ENCODE measurements around the gene MPO. TPM values are rescaled to one million over a fixed set of nuclear protein-coding genes. Genes with fewer than 3 reads are reported as not detected.

MPO gene
- total RNA-seq, 1 donor from 2014 or later: 0.05 TPM

DNA sequence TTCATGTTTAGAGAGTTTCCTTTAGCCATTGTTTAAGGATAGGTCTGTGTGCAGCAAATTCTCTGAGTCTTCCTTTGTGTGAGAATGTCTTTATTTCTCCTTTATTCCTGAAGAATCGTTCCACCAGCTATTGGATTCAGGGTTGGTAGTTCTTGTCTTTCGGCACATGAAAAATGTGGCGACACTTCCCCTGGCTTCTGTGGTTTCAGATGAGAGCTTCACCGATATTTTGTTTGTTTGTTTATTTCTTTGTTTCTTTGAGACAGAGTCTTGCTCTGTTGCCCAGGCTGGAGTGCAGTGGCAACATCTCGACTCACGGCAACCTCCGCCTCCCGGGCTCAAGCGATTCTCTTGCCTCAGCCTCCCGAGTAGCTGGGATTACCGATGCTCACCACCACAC is 18.6 kb downstream of the MPO start:
- TF ChIP-seq, protein P1, sequence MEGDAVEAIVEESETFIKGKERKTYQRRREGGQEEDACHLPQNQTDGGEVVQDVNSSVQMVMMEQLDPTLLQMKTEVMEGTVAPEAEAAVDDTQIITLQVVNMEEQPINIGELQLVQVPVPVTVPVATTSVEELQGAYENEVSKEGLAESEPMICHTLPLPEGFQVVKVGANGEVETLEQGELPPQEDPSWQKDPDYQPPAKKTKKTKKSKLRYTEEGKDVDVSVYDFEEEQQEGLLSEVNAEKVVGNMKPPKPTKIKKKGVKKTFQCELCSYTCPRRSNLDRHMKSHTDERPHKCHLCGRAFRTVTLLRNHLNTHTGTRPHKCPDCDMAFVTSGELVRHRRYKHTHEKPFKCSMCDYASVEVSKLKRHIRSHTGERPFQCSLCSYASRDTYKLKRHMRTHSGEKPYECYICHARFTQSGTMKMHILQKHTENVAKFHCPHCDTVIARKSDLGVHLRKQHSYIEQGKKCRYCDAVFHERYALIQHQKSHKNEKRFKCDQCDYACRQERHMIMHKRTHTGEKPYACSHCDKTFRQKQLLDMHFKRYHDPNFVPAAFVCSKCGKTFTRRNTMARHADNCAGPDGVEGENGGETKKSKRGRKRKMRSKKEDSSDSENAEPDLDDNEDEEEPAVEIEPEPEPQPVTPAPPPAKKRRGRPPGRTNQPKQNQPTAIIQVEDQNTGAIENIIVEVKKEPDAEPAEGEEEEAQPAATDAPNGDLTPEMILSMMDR (IDR thresholded peaks at IDR 0.05; ENCODE audit: borderline replicate concordance): no peak
- Histone ChIP-seq H3K4me3 (no peak overlapping the region), H3K4me1 (no peaks in the 10 kb centered on the region), H3K27me3 (ENCODE audit: low read depth) (peaks cover 100% of the 10 kb centered on the region), H3K9me3 (replicated peaks) (no peaks in the 10 kb centered on the region), H3K27ac (replicated peaks) (no peak overlapping the region), H3K36me3 (no peaks in the 10 kb centered on the region)
- DNase-seq: no peak
- intact Hi-C loops (cut with micrococcal nuclease): no loop called here

- intact Hi-C loops (cut with micrococcal nuclease): no loop called here
- no peak overlapping the region for H3K4me3 ChIP-seq
- H3K36me3 ChIP-seq: no peaks in the 10 kb centered on the region
- H3K27me3 ChIP-seq (ENCODE audit: low read depth): peaks cover 99% of the 10 kb centered on the region
- DNase-seq: no peak
- TF ChIP-seq, protein P1 (IDR thresholded peaks at IDR 0.05; ENCODE audit: borderline replicate concordance): no peak
- no peak overlapping the region for H3K27ac ChIP-seq (replicated peaks)
- peaks cover 2% of the 10 kb centered on the region for H3K4me1 ChIP-seq
- no peaks in the 10 kb centered on the region for H3K9me3 ChIP-seq (replicated peaks)
Observed at GRCh38 chr17:58254803-58255202, 25.9 kb downstream of the MPO start.

- intact Hi-C loops (cut with micrococcal nuclease): no loop called here
- Histone ChIP-seq H3K36me3 (no peaks in the 10 kb centered on the region), H3K4me3 (no peak overlapping the region), H3K9me3 (replicated peaks) (no peaks in the 10 kb centered on the region), H3K4me1 (peaks cover 10% of the 10 kb centered on the region), H3K27ac (replicated peaks) (no peak overlapping the region), H3K27me3 (ENCODE audit: low read depth) (peaks cover 99% of the 10 kb centered on the region)
- TF ChIP-seq, protein P1 (IDR thresholded peaks at IDR 0.05; ENCODE audit: borderline replicate concordance): no peak
- DNase-seq: no peak
Observed at GRCh38 chr17:58253082-58253481, 27.7 kb downstream of the MPO start.

GRCh38 chr17:58252141-58252540 is 28.6 kb downstream of the MPO start:
- H3K27me3 ChIP-seq (ENCODE audit: low read depth): peaks cover 98% of the 10 kb centered on the region

DNA sequence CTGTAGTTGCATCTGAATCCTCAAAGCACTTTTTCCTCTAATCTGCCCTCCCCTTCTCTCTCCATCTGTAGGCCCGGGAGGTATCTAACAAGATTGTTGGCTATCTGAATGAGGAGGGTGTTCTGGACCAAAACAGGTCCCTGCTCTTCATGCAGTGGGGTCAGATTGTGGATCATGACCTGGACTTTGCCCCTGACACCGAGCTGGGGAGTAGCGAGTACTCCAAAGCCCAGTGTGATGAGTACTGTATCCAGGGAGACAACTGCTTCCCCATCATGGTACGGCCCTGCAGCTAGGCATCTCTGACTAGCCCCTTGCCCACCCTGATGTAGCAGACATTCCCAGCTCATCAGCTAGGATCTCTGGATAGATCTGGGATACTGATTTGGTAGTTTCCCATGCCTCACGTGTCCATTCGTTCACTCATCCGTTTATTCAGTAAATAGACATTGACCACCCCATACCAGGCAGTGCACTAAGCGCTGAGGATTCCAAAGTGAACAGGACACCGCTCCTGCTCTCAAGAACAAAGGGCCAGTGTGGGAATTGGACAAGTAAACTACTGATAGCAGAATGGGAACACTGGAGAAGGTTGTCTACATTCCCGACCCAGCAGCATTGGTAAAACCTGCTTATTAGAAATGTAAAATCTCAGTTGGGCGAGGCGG is 30.3 kb downstream of the MPO start:
- intact Hi-C loops (cut with micrococcal nuclease): no loop called here
- H3K27me3 ChIP-seq (ENCODE audit: low read depth): peaks cover 98% of the 10 kb centered on the region

More at GRCh38 chr17:58252141-58252540, 28.6 kb downstream of the MPO start:
- no peak for DNase-seq
- no peaks in the 10 kb centered on the region for H3K36me3 ChIP-seq
- intact Hi-C loops (cut with micrococcal nuclease): no loop called here
- H3K4me3 ChIP-seq: no peak overlapping the region
- H3K27ac ChIP-seq (replicated peaks): no peak overlapping the region
- no peaks in the 10 kb centered on the region for H3K9me3 ChIP-seq (replicated peaks)
- TF ChIP-seq, protein P1 (IDR thresholded peaks at IDR 0.05; ENCODE audit: borderline replicate concordance): no peak
- H3K4me1 ChIP-seq: peaks cover 10% of the 10 kb centered on the region

More for the DNA sequence above, 30.3 kb downstream of the MPO start:
- no peaks in the 10 kb centered on the region for H3K36me3 ChIP-seq
- no peaks in the 10 kb centered on the region for H3K9me3 ChIP-seq (replicated peaks)
- peaks cover 10% of the 10 kb centered on the region for H3K4me1 ChIP-seq
- H3K4me3 ChIP-seq: no peak overlapping the region
- TF ChIP-seq, protein P1 (IDR thresholded peaks at IDR 0.05; ENCODE audit: borderline replicate concordance): no peak
- DNase-seq: no peak
- no peak overlapping the region for H3K27ac ChIP-seq (replicated peaks)
